GM12874 (cell line): ENCODE results near the gene HNMT.

ENCODE experiments used
- TF ChIP-seq, protein P1 (sequence below): IDR thresholded peaks from 2 replicates; pipeline ENCODE4 v1.5.1; 2011; ENCODE audit warnings: low read depth, mild to moderate bottlenecking, control low read depth, low read length, moderate library complexity; ENCODE audit not compliant: insufficient read depth

The HNMT gene

DNA sequence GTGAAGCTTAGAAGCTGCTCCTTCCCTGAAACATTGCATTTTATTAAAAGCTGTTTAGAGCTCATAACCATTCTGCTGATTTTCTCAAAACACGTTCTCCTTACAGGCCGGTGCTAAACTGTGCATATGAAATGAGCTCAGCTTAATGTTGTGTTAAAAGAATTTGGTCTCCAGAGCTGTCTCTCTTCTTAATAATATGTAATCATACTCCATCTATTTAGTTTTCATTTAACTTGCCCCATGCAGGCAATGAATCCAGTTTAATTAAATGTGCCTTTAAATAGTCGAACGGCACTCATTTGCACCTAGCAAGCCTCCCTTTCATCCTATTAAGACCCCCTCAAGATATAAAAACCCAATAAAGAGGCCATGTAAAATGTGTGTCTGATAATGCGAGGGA lies 76.3 kb downstream of the HNMT start:
- TF ChIP-seq, protein P1, sequence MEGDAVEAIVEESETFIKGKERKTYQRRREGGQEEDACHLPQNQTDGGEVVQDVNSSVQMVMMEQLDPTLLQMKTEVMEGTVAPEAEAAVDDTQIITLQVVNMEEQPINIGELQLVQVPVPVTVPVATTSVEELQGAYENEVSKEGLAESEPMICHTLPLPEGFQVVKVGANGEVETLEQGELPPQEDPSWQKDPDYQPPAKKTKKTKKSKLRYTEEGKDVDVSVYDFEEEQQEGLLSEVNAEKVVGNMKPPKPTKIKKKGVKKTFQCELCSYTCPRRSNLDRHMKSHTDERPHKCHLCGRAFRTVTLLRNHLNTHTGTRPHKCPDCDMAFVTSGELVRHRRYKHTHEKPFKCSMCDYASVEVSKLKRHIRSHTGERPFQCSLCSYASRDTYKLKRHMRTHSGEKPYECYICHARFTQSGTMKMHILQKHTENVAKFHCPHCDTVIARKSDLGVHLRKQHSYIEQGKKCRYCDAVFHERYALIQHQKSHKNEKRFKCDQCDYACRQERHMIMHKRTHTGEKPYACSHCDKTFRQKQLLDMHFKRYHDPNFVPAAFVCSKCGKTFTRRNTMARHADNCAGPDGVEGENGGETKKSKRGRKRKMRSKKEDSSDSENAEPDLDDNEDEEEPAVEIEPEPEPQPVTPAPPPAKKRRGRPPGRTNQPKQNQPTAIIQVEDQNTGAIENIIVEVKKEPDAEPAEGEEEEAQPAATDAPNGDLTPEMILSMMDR: no peak

DNA sequence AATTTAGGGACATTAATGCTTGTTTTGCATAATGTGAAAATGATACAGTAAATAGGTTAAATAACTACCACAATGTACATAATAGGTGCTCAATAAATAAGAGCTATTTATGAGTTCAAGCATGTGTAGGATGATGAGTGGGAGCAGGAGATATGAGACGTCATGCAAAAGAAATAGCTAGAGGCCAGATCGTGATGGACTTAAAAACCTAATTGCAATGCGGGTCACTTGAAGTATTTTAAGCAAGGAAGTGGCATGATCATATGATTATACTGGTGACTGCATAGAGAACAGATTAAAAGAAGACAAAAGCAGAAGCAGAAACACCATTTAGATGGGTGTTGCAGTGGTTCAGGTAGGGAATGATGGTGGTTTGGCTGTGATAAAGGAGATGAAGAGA lies 78.0 kb downstream of the HNMT start:
- TF ChIP-seq, protein P1: no peak

DNA sequence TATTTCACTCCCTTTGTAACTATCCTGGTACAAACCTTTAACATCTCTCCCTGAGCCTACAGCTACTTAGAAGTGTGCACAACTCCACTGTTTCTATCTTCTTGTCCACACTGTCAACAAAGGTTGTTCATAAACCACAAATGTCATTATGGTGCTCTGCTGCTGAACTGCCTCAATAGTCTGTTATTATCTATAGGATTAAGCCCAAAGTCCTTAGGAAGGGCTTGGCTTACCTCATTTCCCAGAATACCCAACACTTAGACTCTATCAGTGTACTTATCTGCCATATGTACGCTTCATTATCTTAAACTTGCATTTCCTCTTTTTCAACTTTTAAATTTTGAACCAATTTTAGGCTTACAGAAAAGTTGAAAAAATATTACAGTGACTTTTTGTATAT lies 94.2 kb downstream of the HNMT start:
- TF ChIP-seq, protein P1: no peak

DNA sequence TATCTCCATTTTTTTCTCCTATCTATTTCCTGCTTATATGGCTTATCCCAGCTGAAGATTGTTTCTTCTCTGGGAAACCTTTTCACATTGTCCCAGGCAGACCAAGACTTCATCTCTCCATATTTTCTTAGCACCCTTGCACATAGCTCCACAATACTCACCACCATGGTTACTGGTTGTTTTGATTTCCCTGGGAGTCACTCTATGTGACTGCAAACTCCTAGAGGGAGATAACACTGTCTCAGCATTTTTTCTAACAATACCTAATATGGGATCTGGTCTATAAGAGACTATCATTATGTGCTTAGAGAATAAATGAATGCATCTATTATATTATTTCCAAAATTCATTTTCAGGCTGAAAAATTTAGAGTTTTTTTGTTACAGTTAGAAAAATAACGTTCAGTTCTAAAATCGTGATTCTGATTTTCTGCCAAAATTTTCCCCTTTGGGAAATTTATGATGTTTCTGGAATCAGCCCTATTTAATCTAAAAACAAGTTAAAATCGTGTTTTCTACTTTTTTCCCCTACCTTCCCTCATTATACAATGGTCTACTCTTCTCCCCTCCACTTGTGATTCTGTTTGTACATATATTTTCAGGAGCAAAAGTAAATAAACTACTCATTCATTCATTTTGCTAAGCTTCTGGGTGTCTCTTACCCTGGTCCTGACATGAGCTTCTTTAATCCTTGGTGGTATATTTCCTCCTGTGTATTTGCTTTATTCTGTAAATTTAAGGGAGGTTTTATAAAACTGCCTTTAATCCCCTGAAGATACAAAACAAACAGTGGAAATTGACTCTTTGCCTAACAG lies 95.4 kb downstream of the HNMT start:
- TF ChIP-seq, protein P1: no peak

DNA sequence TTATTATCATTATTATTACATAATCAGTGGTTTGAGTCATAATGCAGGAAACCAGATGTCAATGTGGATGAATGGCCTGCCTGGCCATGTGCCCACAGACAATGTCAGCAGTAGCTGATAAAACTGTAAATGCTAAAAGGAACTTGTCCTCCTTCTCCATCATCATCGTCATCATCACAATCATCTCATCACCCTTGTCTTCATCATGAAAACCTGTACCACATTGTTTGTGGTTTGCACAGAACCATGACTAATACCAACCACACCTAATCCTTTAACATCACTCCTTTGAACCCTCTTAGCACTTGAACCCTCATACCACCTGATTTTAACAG lies 96.0 kb downstream of the HNMT start:
- TF ChIP-seq, protein P1: no peak

DNA sequence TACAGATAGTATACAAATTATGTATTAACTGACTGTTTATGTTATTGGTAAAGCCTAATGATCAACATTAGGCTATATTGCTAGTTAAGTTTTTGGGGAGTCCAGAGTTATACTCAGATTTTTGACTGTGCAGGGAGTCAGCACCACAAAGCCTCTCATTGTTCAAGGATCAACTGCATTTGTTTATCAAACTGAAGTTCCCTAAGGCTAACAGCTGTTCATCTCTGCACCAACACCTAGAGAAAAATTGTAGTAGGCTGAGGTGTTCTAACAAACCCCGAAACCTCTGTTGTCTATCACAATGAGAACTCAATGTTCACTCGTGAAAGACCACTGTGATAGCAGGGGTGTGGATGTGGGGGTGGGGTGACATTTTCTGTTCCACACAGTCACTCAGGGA lies 97.7 kb downstream of the HNMT start:
- TF ChIP-seq, protein P1: no peak

DNA sequence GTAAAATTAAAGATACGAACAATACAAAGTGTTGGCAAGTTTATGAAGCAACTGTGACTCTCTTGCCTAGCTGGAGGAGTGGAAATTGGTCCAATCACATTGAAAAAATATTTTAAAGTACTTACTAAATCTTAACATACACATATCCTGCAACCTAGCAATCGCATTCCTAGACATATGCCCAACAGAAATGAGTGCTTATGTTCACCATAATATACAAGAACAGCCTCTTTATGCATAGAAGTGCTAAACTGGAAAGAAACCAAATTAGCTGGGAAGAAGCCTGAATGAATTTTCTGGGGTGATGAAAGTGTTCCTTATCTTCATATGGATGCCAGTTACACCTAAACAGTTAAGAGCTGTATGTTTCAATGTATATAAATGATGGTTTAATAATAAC lies 98.9 kb downstream of the HNMT start:
- TF ChIP-seq, protein P1: no peak
